Glutamatergic neuron (in vitro differentiated cells): ENCODE results near the gene CLCN4. TPM values are rescaled to one million over a fixed set of nuclear protein-coding genes. Genes with fewer than 3 reads are reported as not detected.

ENCODE experiments used
- DNase-seq: peaks from one replicate; pipeline ENCODE4 v3.0.0; 2022
- H3K27ac Mint-ChIP-seq: one replicate; pipeline ENCODE4 v1.8.0; 2020; ENCODE audit warnings: mild to moderate bottlenecking, mixed read lengths, inconsistent platforms; ENCODE audit not compliant: unreplicated experiment
- H3K27me3 Mint-ChIP-seq: one replicate; pipeline ENCODE4 v1.8.0; 2020; ENCODE audit warnings: mild to moderate bottlenecking, moderate library complexity, mixed read lengths, inconsistent platforms; ENCODE audit not compliant: unreplicated experiment
- H3K36me3 Mint-ChIP-seq: one replicate; pipeline ENCODE4 v1.8.0; 2020; ENCODE audit warnings: mild to moderate bottlenecking, mixed read lengths, inconsistent platforms; ENCODE audit not compliant: unreplicated experiment
- H3K4me1 Mint-ChIP-seq: one replicate; pipeline ENCODE4 v1.8.0; 2020; ENCODE audit warnings: mild to moderate bottlenecking, low read depth, mixed read lengths, inconsistent platforms; ENCODE audit not compliant: unreplicated experiment
- H3K4me3 Mint-ChIP-seq: one replicate; pipeline ENCODE4 v1.8.0; 2020; ENCODE audit warnings: mild to moderate bottlenecking, mixed read lengths, inconsistent platforms; ENCODE audit not compliant: unreplicated experiment
- H3K9me3 Mint-ChIP-seq: one replicate; pipeline ENCODE4 v1.8.0; 2020; ENCODE audit warnings: mild to moderate bottlenecking, moderate library complexity, mixed read lengths, inconsistent platforms; ENCODE audit not compliant: unreplicated experiment
- total RNA-seq: library from RNA; stranded (reverse); fragmentation: NEBNext Ultra II Directional; extraction: Animal tissue kit (Norgen Biotek cat#: 25700); gene quantifications from one replicate; pipeline ENCODE4 v1.2.1, GENCODE V29; 2021; ENCODE audit not compliant: unreplicated experiment
- TF ChIP-seq, protein P1 (sequence below): fragments of 200-600 bp; sonication (generic); IDR thresholded peaks from one replicate; pipeline ENCODE4 v1.5.0; 2021; ENCODE audit not compliant: partially characterized antibody, unreplicated experiment

Gene CLCN4
- total RNA-seq, 1 donor from 2014 or later = 64.7 TPM

DNA sequence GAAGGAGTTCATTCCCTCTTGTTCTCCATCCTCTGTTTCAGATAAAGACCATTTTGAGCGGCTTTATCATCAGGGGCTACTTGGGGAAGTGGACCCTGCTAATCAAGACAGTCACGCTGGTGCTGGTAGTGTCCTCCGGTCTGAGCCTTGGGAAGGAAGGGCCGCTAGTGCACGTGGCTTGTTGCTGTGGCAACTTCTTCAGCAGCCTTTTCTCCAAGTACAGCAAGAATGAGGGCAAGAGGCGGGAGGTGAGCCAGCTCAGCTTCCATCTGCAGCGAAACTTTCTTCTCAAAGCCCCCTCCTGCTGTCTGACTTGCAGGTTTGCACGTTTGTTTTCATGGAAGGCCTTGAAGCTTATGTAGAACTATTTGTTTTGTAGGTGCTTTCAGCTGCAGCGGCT lies 49.5 kb downstream of the CLCN4 start:
- DNase-seq = no peak
- Mint-ChIP-seq H3K27me3 (no peaks in the 10 kb centered on the region), H3K27ac (no peak overlapping the region), H3K4me3 (no peak overlapping the region), H3K4me1 (no peaks in the 10 kb centered on the region), H3K36me3 (no peaks in the 10 kb centered on the region), H3K9me3 (no peaks in the 10 kb centered on the region)
- TF ChIP-seq, protein P1, sequence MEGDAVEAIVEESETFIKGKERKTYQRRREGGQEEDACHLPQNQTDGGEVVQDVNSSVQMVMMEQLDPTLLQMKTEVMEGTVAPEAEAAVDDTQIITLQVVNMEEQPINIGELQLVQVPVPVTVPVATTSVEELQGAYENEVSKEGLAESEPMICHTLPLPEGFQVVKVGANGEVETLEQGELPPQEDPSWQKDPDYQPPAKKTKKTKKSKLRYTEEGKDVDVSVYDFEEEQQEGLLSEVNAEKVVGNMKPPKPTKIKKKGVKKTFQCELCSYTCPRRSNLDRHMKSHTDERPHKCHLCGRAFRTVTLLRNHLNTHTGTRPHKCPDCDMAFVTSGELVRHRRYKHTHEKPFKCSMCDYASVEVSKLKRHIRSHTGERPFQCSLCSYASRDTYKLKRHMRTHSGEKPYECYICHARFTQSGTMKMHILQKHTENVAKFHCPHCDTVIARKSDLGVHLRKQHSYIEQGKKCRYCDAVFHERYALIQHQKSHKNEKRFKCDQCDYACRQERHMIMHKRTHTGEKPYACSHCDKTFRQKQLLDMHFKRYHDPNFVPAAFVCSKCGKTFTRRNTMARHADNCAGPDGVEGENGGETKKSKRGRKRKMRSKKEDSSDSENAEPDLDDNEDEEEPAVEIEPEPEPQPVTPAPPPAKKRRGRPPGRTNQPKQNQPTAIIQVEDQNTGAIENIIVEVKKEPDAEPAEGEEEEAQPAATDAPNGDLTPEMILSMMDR = no peak

DNA sequence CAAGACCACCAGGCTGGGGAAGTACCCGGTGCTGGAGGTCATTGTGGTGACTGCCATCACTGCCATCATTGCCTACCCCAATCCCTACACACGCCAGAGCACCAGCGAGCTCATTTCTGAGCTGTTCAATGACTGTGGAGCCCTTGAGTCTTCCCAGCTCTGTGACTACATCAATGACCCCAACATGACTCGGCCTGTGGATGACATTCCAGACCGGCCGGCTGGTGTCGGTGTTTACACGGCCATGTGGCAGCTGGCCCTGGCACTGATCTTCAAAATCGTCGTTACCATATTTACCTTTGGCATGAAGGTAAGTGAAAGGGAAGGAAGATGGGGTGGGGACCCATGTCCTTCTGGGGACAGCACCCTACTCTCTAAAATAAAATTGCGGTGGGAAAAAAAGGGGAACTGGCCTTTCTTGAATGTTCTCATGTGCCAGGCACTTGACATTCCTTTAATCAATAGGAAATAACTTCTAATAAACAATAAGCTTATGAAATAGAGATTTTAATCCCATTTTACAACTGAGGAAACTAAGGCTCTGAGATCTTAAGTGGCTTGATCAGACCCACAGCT lies 51.6 kb downstream of the CLCN4 start:
- Mint-ChIP-seq H3K27me3 (no peaks in the 10 kb centered on the region), H3K9me3 (no peaks in the 10 kb centered on the region), H3K4me1 (no peaks in the 10 kb centered on the region), H3K4me3 (no peak overlapping the region), H3K36me3 (no peaks in the 10 kb centered on the region), H3K27ac (no peak overlapping the region)
- TF ChIP-seq, protein P1 = no peak
- DNase-seq = no peak

DNA sequence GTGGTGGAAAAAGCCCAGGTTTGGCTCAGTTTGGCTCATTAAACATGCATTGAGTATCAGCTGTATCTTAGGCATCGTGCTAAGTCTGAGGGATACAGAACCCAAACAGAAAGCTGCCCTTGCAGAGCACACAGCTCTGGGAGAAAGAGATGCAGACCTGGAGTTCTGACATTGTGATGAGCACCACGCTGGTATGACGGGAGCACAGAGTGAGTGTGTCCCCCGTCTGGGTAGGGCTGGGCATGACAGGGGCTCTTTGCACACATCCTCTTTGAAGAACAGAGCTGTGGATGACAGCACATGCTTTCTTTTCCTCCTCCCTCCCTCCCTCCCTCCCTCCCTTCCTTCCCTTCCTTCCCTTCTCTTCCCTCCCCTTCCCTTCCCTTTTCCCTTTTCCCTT lies 52.2 kb downstream of the CLCN4 start:
- Mint-ChIP-seq H3K9me3 (no peaks in the 10 kb centered on the region), H3K4me1 (no peaks in the 10 kb centered on the region), H3K27me3 (no peaks in the 10 kb centered on the region), H3K27ac (no peak overlapping the region), H3K4me3 (no peak overlapping the region), H3K36me3 (no peaks in the 10 kb centered on the region)
- DNase-seq = no peak
- TF ChIP-seq, protein P1 = no peak

DNA sequence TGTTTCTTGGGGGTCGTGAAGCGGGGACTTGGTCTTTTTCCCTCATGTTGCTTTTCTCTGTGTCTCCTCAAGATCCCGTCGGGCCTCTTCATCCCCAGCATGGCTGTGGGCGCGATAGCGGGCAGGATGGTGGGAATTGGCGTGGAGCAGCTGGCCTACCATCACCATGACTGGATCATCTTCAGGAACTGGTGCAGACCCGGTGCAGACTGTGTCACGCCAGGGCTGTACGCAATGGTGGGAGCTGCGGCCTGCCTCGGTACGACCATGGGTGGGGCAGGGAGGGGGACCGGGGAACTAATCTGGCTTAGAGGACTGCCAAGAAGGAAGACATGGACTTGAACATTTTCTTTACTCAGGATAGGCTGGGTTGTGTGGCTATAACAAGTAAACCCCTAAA lies 55.6 kb downstream of the CLCN4 start:
- no peak for DNase-seq
- H3K36me3 Mint-ChIP-seq = no peaks in the 10 kb centered on the region
- TF ChIP-seq, protein P1 = no peak
- H3K9me3 Mint-ChIP-seq = no peaks in the 10 kb centered on the region
- no peak overlapping the region for H3K4me3 Mint-ChIP-seq
- H3K27me3 Mint-ChIP-seq = peaks cover 2% of the 10 kb centered on the region
- H3K27ac Mint-ChIP-seq = no peak overlapping the region
- H3K4me1 Mint-ChIP-seq = no peaks in the 10 kb centered on the region

DNA sequence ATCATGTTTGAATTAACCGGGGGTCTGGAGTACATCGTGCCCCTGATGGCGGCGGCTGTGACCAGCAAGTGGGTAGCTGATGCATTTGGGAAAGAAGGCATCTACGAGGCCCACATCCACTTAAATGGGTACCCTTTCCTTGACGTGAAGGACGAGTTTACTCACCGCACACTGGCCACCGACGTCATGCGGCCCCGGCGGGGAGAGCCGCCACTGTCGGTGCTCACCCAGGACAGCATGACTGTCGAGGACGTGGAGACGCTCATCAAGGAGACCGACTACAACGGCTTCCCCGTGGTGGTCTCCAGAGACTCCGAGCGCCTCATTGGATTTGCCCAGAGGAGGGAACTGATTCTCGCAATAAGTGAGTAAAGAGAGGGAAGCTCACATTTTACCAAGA lies 56.9 kb downstream of the CLCN4 start:
- Mint-ChIP-seq H3K36me3 (peaks cover under 1% of the 10 kb centered on the region), H3K27ac (no peak overlapping the region), H3K27me3 (peaks cover 2% of the 10 kb centered on the region), H3K9me3 (no peaks in the 10 kb centered on the region), H3K4me3 (no peak overlapping the region), H3K4me1 (no peaks in the 10 kb centered on the region)
- DNase-seq = no peak
- TF ChIP-seq, protein P1 = no peak
